Stimulated activated CD4-positive, alpha-beta T cell treated with anti-CD3 and anti-CD28 coated beads, Interleukin-15, amount 100 ng/mL, for 48 hours (primary cell): ENCODE results near the gene CACNA1A.

Experiments used
- DNase-seq, 2 donors: peaks; one replicate each; pipeline ENCODE4 v3.0.0-alpha.2; 2020; ENCODE audit warnings: low read depth in 2 of 2

CACNA1A gene

DNA sequence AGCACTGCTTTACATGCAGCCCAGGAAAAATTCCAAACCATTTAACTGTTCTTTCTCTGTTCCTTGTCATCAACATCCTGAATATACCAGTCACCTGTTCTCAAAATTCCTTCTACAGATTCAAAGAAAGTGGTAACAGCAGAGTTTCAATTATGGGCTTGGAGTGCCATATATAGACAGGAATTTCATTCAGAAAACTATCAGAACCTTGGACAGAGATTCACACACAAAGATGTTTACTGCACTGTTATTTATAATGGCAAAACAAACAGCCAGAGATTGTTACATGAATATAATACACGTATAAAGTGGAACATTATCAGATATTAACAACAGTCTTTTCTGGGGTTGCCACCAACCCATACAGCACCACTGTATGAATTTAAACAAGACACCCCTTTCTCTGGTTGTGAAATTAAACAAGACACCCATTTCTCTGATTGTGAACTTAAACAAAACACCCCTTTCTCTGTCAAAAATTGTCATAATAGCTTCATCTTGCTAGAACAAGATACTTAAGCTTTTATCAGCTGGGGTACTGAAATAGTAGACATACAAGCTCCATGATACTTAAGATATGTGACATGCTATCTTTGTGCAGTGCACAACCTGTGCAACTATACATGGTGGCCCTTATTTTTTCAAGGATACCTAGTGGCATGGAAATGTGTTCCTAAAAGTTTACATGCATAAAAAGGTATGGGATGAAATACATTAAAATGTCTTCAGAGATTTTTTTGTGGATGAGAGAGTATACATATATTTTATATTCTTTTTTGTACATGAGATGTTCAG is 12.6 kb downstream of the CACNA1A start:
- DNase-seq = no peak

DNA sequence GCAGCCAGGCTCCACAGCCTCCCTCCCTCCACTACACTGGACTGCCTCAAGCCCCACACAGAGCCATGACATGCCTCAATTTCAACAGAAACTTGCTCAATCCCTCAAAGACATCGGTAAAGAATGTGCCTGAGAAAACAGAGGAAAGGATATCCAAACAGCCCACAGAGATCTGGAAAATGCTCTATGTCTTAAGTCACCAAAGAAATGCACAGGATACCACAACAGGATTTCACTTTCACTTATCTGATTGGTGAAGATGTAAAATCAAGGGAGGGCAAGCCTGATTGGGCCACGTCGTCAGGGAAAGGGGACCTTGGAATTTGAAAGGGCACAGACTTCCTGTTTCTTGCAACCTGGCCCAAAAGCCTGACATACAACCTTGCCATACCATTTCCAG is 14.2 kb downstream of the CACNA1A start:
- DNase-seq = no peak

DNA sequence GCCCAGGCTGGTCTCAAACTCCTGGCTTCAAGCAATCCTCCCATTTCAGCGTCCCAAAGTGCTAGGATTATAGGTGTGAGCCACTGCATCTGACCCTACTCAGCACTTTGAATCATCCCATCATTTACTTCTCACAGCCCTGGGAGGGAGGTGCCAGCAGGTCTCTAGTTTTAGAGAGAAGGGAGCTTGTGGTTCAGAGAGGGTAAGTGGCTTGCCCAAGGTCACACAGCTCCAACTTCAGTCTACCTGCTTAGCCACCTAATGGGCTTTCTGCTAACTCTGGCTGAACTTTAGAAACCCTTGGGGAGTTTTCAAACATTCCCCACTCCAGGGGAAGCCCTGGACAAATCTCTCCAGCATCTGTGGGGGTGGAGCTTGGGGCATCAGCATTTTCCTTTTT is 18.3 kb downstream of the CACNA1A start:
- DNase-seq = no peak

DNA sequence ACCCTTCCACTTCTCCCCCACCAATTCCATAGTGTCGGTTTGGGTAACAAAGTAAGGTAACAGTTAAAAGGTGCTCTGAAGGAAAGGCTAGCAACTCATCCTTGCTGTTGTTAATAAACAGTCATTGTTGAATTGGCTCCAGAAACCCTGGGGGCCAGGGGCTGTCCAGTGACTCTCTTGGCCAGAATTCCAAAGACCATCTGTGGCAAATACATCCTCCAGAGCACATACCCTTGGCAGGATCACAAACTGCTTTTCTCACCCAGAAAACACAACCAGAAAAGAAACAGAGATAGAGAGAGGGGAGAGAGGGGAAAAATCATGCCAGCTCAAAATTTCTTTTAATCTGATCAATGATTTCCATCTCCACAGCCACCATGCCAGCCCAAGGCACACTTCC is 22.1 kb downstream of the CACNA1A start:
- DNase-seq = no peak

DNA sequence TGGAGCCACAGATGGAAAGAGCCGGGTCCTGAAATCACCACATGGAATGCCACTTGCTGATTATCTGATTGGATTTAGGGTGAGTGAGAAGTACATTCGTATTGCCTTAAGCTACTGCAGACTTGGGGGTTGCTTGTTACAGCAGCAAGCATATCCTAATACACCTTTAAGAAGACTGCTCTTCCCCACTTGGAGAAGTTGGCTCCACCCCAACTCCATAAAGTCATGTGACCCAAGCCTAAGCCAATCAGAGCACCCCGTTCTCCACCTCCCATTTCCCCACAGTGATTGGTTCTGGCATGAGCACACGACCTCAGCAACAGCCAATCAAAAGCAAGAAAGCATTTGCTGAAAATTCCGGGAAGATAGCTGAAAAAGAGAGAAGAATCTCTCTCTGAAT is 23.1 kb downstream of the CACNA1A start:
- no peak for DNase-seq

DNA sequence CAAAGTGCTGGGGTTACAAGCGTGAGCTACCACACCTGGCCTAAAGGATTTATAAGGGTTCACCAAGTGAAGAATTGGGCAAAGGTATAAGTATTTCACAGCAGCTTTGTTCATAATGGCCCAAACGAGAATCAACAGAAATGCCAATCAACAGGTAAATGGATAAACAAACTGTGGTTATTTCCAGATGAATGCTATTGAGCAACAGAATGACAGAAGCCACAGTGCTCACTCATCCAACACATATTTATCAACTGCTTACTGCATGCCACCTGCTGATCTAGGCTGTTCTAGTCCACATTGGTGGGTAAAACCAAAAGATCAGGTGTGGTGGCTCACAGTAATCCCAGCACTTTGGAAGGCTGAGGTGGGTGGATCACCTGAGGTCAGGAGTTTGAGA is 27.7 kb downstream of the CACNA1A start:
- no peak for DNase-seq

DNA sequence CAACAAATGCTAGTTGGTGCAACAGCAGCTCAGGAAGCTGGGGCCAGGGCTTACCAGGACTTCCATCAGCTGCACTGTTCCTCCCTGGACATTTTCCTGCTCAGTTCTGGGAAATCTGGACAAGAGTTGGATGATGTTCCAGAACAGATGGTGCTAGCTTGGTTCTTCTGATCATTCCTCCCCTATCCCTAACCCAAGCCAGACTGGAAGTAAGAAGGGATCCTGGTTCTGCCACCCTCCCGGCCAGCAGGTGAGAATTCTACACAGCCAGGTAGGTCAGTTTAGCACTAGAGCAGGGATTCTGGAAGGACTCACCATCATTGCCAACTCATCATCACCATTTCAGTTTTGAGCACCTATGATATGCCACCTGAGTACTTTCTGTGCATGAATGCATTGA is 30.2 kb downstream of the CACNA1A start:
- DNase-seq = no peak

DNA sequence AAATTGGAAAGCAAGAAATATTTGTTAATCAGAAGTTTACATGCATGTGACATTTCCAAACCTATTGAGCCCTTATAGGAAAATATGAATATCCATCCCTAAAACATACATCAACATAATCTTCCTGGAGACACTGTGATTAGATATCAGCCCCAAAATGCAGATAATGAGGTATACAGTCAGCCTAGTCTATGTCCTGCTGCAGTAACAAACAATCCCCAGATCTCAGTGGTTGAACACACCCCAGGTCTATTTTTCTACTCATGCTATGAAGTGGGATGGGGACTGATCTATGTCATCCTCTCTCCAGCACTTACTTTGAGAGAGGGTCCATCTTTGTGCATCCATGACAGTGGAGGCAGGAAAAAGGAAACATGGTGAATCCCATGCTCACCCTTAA is 31.2 kb downstream of the CACNA1A start:
- DNase-seq = no peak

DNA sequence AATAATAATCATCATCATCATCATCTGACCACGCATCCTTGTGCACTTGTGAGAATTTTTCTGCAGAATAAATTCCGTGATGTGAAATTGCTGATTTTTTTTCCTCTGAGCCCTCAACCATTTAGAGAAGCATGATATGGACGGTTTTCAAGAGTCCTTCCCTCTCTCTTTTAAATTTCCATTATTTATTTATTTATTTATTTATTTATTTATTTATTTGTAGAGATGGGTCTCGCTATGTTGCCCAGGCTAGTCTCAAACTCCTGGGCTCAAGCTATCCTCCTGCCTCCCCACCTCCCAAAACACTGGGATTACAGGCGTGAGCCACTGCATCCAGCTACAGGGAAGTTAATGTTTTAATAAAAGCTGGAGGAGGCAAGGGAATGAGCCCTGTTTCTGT is 39.6 kb downstream of the CACNA1A start:
- no peak for DNase-seq

DNA sequence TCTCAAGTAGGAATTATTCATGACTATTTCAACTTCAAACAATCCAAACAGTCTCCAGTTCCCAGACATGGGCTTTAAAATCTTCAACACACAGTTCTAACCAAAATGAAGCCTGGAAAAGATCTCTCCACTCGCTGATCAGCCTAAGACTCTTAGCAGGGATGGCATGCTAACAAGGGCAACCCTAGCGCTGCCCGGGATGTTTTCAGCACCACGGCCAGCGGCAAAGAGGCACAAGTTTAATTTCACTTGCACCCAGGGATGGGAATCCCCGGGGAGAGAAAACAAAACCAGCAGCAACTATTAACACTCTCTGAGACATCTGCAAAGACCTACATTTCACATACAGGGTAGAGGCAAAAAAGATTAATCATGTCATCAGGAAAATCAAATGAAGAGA is 43.0 kb downstream of the CACNA1A start:
- DNase-seq = no peak

DNA sequence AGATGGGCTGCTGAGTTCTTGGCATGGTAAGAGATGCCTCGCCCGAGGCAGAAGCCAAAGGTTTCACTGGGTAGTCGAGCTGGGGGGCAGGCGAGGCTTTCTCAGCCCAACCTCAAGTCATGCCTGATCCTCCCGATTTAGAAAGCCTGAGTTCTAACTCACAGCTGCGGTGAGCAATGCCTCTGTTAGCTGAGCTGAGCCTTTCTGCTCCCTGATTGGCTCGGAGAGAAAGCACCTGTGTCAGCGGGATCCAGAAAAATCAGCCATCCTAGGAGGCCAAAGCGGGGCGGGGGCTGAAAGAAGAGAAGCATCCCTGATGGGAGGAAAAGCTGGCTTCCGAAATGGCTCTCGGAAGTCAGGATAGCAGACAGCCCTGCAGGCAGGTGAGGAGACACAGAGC is 44.7 kb downstream of the CACNA1A start:
- no peak for DNase-seq

DNA sequence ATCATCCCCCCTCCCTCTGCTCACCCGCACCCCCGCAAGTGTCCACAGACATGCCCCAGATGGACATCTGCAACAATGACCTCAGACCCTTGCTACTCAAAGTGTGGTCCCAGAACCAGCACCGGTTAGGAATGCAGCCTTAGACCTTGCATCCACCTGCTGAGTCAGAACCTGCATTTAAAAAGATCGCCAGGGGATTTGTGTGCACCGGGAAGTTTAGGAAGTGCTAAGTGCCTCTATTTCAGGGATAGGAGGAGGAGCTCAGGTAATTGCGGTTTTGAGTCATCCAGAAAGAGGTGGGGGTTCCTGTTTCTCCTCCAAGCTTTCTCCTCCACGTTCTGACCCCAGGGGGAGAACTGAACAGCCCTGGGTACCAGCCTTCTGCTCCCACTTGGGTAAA is 46.2 kb downstream of the CACNA1A start:
- DNase-seq = no peak

DNA sequence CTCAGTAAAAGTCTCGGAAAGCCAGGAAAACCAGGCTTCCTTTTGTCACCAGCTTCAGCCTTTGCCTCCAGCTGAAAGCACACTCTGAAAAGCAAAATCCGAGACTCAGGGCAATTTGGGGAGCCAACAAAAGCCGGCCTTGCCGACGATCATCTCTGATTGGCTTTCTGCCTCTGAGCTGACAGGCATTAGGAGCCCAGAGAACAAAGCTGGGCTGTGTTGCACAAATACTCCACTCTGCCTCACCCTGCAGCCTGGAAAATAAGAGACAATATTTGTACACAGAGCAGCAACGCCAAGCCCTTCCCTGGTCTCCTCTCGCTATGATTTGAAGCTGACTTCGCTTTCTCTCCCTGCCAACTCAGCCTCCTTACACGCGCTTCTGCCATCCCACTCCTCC is 46.9 kb downstream of the CACNA1A start:
- no peak for DNase-seq

DNA sequence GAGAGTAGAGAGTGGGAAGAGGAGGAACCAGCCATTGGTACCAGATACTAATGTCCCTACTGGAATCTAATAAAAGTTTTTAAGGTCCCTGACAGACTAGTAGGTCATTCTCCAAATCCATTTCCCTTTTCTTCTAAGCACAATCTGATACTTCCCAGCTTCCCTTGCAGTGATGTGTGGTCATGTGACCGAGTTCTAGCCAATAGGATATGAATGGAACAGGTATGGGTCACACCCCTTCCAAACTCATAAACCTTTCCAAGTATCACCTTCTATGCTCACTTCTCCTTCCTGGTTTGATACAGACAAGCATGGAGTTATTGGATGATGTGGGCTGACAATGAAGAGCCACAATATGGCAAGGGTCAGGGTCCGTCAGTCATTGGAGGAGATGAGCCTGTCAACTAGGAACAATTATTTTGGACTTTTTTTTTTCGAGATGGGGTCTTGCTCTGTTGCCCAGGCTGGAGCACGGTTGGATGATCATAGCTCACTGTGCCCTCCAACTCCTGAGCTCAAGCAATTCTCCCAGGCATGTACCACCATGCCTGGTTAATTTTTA is 54.8 kb downstream of the CACNA1A start:
- no peak for DNase-seq

DNA sequence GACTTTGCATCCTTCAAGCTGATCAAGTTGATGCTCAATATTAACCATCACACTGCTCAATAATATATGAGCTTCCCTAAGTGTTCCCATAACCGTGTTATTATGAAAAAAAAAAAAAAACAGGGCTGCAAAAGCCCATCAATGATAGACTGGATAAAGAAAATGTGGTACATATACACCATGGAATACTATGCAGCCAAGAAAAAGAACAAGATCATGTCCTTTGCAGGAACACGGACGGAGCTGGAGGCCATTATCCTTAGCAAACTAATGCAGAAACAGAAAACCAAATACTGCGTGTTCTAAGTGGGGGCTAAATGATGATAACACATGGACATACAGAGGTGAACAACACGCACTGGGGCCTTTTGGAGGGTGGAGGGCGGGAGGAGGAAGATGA is 58.3 kb downstream of the CACNA1A start:
- DNase-seq = no peak

DNA sequence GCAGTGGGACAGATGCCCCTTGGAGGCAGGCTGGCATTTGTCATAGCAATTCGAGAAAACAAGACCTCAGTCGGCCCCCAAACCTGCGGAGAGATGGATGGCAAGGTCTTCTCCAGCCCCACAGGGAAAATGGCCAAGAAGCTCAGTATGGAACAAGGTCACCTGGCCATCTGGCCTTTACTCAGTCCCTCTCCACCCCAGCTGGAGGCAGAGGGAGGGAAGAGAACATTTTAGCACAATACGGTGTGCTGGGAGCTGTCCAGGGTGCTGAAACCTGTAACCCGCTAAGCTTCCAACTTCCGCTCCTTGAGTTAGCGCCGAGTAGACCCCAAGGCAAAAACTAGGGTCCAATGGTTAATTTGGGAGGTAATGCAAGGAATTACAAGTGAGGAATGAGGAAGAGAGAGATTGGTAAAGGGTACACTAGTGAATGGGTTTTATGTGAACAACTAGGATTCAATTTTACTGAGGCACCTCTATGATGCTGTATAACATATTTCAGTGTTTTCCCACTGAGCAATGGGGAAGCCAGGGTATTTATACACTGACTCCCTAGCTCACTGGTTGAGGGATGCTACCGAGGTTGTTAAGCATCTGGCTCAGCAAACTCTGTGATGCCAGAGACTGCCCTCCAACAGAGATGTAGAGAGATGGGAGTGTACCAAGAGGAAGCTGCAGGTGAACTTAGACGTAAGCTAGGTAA is 64.3 kb downstream of the CACNA1A start:
- no peak for DNase-seq

DNA sequence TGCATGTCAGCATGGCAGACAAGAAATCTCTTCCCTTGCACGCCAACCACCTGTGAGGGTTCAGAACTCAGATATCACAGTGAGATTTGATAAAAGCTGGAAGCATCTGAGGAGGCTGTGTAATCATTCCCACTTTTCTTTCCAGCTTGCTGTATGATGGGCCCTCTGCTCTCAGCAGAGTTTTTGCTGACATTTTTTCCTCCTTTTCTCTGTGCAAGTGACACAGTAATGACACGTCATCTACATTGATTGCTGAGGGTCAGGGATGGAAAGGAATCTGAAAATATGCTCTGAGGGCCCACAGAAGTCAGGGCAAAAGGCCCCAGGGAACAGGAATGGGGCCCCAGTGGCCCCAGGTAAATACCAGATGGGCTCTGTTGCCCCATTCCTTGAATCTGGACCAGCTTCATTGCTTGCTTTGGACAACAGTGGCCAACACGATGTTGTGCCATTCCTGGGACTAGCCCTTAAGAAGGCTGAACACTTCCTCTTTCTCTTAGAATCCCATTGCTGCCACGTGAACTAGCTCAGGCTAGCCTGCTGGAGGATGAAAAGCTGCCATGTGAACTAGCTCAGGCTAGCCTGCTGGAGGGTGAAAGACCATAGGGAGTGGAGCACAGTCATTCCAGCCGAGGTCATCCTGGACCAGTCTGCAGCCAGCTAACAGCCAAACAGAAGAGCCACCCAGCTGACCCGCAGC is 68.2 kb downstream of the CACNA1A start:
- DNase-seq = no peak

DNA sequence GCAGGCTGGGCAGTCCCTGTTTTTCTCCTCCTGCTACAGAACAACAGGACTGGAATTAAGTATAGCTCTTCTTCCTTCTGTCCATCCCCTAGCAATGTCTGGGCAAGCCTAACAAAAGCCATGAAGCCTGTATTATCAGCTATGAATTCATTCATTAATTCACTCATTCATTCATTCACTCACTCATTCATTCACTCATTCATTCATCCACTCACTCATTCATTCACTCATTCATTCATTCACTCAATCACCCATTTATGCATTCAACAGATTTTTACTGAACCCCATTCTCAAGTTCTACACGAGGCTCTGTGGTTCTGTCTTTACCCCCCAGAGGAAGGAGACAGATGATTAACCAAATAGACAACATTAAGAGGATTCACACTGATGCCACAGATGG is 69.9 kb downstream of the CACNA1A start:
- no peak for DNase-seq

DNA sequence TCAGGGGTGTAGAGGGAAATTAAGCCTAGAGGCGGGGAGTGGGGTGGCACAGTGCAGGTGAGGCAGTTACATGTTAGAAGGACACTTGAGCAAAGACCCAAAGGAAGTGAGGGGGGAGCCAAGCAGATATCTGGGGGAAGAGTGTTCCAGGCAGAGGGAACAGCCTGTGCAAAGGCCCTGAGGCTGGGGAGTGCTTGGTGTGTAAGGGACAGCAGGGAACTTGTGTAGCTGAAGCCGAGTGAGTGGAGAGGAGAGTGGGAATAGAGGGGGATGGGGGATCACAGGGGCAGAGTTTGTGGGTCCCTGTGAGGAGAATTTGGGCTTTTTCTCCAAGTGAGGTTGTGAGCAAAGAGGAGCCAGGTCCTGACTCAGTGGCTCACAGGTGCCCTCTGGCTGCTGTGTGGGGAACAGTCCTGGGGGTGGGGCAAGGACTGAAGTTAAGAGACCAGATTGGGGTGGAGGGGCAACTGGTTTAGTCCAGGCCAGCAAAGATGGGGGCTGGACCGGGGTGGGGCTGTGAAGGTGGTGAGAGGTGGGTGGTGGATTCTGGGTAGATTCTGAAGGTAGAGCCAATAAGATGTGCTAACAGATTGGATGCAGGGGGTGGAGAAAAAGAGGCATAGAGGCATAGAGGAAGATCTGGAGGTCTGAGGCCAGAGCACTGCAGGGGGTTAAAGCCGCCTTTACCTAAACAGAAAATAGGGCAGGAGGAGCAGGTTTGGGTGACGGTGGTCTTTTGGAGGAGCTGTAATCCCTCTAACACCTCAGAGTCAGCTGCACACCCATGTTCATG is 75.3 kb downstream of the CACNA1A start:
- DNase-seq = peak; percentile 13 to 31

DNA sequence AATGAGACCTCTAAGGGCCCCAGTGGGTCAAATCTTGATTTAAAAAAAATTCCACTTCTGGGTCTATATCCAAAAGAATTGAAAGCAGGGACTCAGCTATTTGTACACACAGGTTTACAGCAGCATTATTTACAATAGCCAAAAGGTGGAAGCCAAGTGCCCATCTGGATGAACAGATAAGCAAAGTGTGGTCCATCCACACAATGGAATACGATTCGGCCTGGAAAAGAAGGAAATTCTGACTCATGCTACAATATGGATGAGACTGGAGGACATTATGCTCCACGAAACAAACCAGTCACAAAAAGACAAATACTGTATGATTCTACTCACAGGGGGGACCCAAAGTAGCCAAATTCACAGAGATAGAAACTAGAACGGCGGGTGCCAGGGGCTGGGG is 76.7 kb downstream of the CACNA1A start:
- no peak for DNase-seq

DNA sequence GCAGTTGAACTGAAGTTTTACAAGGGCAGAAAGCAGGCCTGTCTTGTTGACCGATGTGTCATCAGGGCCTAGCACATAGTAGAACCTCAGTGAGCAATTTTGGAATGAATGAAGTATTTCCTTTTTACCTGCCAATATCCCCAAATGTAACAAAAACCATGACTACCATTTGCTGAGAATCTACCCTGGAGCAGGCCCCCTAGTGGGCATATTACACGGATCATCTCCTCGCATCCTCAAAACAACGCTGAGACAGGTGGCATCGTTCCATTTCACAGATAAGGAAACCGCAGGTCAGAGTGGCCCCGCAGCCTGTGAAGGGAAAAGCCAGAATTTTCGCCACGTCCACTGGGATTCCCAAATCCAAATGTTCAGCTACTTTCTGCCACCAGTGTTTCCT is 77.9 kb downstream of the CACNA1A start:
- DNase-seq = no peak
